Measurements from ENCODE around the gene MAGEA3.
"Not testable (repeated sequence)": the region's sequence is repeated elsewhere in the genome, so short reads cannot be mapped to it uniquely, and the experiment has no call there.

MAGEA3 gene

GRCh38 chrX:152697952-152698931 lies at the start of gene MAGEA3:
Gene MAGEA3, plus strand, starts transcription at chrX:152698794. Its CDS starts 2,039 bp downstream, at chrX:152700833.
- DNase-seq: not testable (repeated sequence)

GRCh38 chrX:152652060-152652459 lies 46.5 kb upstream of the MAGEA3 start:
- no peak for DNase-seq

- no peak for DNase-seq
These were observed 46.1 kb upstream of the MAGEA3 start for GRCh38 chrX:152652467-152652866.

- no peak for DNase-seq
These were observed 42.5 kb upstream of the MAGEA3 start for GRCh38 chrX:152656087-152656486.

- DNase-seq: no peak
These were observed 41.7 kb upstream of the MAGEA3 start for GRCh38 chrX:152656890-152657289.

GRCh38 chrX:152658302-152658701 lies 40.3 kb upstream of the MAGEA3 start:
- no peak for DNase-seq

GRCh38 chrX:152663086-152663485 lies 35.5 kb upstream of the MAGEA3 start:
- no peak for DNase-seq

- no peak for DNase-seq
These were observed 24.5 kb upstream of the MAGEA3 start for GRCh38 chrX:152674135-152674534.

- DNase-seq: not testable (repeated sequence)
These were observed 23.9 kb upstream of the MAGEA3 start for GRCh38 chrX:152674652-152675051.

GRCh38 chrX:152681012-152681411 lies 17.6 kb upstream of the MAGEA3 start:
- not testable (repeated sequence) for DNase-seq

- not testable (repeated sequence) for DNase-seq
These were observed 1.8 kb downstream of the MAGEA3 start for GRCh38 chrX:152700390-152700789.

- not testable (repeated sequence) for DNase-seq
These were observed 7.9 kb downstream of the MAGEA3 start for GRCh38 chrX:152706500-152706899.

- DNase-seq: not testable (repeated sequence)
These were observed 10.6 kb downstream of the MAGEA3 start, which contains the start of gene CSAG2 for GRCh38 chrX:152709173-152709572. Gene CSAG2, minus strand, starts transcription at chrX:152709273. Its CDS starts 161 bp downstream, at chrX:152709112.

GRCh38 chrX:152713195-152713594 lies 14.6 kb downstream of the MAGEA3 start:
- not testable (repeated sequence) for DNase-seq

- DNase-seq: not testable (repeated sequence)
These were observed 15.5 kb downstream of the MAGEA3 start, which contains the start of gene MAGEA2B for GRCh38 chrX:152713815-152714787. Gene MAGEA2B, plus strand, starts transcription at chrX:152714628. Its CDS starts 2,479 bp downstream, at chrX:152717107.

- DNase-seq: no peak
These were observed 26.8 kb downstream of the MAGEA3 start for GRCh38 chrX:152725409-152725808.

- no peak for DNase-seq
These were observed 34.8 kb downstream of the MAGEA3 start, which contains the start of the genes CSAG1 and MAGEA12 for GRCh38 chrX:152733261-152733975. Gene CSAG1, minus strand, starts transcription at chrX:152733721. Its CDS starts 1,261 bp downstream, at chrX:152732460. Gene MAGEA12, plus strand, starts transcription at chrX:152733757. Its CDS starts 2,405 bp downstream, at chrX:152736162.

GRCh38 chrX:152734143-152734858 lies 35.7 kb downstream of the MAGEA3 start:
- DNase-seq: not testable (repeated sequence)

- no peak for DNase-seq
These were observed 36.5 kb downstream of the MAGEA3 start for GRCh38 chrX:152735101-152735500.

- DNase-seq: no peak
These were observed 37.4 kb downstream of the MAGEA3 start for GRCh38 chrX:152735860-152736511.

- DNase-seq: not testable (repeated sequence)
These were observed 37.9 kb downstream of the MAGEA3 start for GRCh38 chrX:152736528-152736927.
